NCI-H226 (cell line): ENCODE results near the gene TMEM221.
A peak's percentile ranks its signal among the peaks of the same experiment; 100 is the strongest.

Source experiments
- DNase-seq: peaks from one replicate; pipeline ENCODE4 v3.0.0-alpha.2; 2015

The TMEM221 gene

GRCh38 chr19:17471410-17472125, 23.1 kb upstream of the TMEM221 start:
- no peak for DNase-seq

GRCh38 chr19:17470068-17470841, 21.8 kb upstream of the TMEM221 start, which contains the start of gene SLC27A1:
Gene SLC27A1, plus strand, starts transcription at chr19:17470524. Its CDS starts 17 bp downstream, at chr19:17470541.
- DNase-seq = peak; percentile 98

- DNase-seq = peak; percentile 86
These were observed 21.1 kb upstream of the TMEM221 start for GRCh38 chr19:17469481-17470067.

GRCh38 chr19:17469092-17469480, 20.6 kb upstream of the TMEM221 start:
- no peak for DNase-seq

GRCh38 chr19:17468302-17469091, 20.0 kb upstream of the TMEM221 start:
- no peak for DNase-seq

GRCh38 chr19:17467471-17468301, 19.2 kb upstream of the TMEM221 start:
- DNase-seq = no peak

- no peak for DNase-seq
These were observed 18.0 kb upstream of the TMEM221 start for GRCh38 chr19:17466487-17466850.

- no peak for DNase-seq
These were observed 12.1 kb upstream of the TMEM221 start, which contains the start of gene NXNL1 for GRCh38 chr19:17460372-17461230. Gene NXNL1, minus strand, starts transcription at chr19:17460926. Its CDS starts 57 bp downstream, at chr19:17460869.

GRCh38 chr19:17458970-17459369, 10.5 kb upstream of the TMEM221 start:
- DNase-seq = no peak

GRCh38 chr19:17457616-17458015, 9.1 kb upstream of the TMEM221 start:
- DNase-seq = no peak

- DNase-seq = no peak
These were observed 7.7 kb upstream of the TMEM221 start for GRCh38 chr19:17456127-17456526.

GRCh38 chr19:17455308-17456123, 7.0 kb upstream of the TMEM221 start:
- DNase-seq = no peak

- no peak for DNase-seq
These were observed 6.2 kb upstream of the TMEM221 start for GRCh38 chr19:17454576-17455071.

- no peak for DNase-seq
These were observed 3.4 kb upstream of the TMEM221 start for GRCh38 chr19:17451820-17452219.

GRCh38 chr19:17450264-17451075, 2.0 kb upstream of the TMEM221 start:
- DNase-seq = peak; percentile 50

- DNase-seq = no peak
These were observed 751 bp downstream of the TMEM221 start for GRCh38 chr19:17447704-17448130.

GRCh38 chr19:17445526-17446165, 2.8 kb downstream of the TMEM221 start:
- no peak for DNase-seq

GRCh38 chr19:17441241-17442021, 7.0 kb downstream of the TMEM221 start:
- no peak for DNase-seq
